GM21447 (cell line): ENCODE measurements around the gene ELOVL6.
"Not testable (repeated sequence)": the region's sequence is repeated elsewhere in the genome, so short reads cannot be mapped to it uniquely, and the experiment has no call there.

Experiments used
- ATAC-seq: cut with Tn5 transposase; IDR thresholded peaks from one replicate; pipeline ENCODE4 v1.9.1; 2021; ENCODE audit not compliant: unreplicated experiment

Gene ELOVL6

DNA sequence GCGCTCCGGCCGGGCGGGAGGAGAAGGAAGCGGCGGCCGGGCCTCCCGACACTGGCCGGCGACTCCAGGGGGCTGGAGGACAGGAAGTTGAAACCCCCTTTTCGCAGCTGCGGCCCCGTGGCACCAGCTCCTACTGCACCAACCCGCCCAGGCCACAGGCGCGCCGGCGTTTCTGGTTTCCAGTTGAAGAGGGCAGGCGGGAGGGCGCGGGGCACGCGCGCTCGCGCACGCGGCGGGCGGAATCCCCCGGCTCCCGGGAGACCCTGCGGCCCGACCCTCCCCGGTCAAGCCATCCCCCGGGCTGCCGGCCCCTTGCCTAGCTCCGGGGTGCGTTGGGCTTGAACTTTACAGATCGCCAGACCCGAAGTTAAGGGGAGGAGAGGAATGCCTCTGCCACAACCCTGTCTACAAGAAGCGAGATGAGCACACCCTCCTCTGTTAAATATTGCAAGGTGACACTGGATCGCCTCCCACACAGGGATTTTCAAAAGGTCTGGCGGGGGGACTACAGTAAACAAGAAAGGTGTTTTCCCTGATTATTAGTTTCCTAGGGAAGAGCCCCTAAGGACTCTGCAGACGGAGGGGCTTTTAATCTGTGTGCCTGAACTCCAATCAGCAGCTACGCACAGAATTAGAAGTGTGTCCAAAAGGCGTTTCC, 1.4 kb downstream of the ELOVL6 start:
- ATAC-seq = peak; percentile 26

DNA sequence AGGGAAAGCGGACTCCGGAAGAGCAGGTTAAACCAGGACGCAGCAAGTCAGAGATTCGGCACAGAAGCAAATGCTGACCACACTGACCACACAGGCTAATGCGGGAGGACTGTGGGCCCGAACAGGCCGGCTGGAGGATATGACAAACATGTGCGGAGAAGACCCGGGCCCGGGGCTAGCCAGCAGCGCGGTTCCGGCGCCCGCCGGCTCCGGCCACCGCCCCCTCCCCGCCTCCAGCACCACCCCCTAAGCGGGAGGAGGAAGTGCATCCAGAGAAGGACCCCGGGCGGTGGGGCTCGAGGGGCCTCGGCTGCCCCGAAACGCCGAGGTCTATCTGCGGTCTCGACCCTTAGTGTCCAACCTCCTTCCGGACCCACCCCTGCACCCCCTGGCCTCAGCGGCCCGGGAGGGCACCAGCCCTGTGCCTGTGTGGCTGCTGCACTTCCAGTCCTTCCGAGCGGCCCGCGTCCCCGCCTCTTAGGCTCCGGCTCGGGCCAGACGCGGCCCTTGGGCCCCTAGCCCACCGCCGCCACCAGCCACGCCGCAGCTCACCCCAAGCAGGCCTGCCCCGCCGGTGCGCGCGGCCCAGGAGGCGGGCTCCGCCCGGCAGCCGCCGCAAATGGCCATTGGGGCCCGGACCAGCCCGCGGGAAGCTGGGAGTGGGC, 2.1 kb downstream of the ELOVL6 start:
- ATAC-seq = peak; percentile 16

DNA sequence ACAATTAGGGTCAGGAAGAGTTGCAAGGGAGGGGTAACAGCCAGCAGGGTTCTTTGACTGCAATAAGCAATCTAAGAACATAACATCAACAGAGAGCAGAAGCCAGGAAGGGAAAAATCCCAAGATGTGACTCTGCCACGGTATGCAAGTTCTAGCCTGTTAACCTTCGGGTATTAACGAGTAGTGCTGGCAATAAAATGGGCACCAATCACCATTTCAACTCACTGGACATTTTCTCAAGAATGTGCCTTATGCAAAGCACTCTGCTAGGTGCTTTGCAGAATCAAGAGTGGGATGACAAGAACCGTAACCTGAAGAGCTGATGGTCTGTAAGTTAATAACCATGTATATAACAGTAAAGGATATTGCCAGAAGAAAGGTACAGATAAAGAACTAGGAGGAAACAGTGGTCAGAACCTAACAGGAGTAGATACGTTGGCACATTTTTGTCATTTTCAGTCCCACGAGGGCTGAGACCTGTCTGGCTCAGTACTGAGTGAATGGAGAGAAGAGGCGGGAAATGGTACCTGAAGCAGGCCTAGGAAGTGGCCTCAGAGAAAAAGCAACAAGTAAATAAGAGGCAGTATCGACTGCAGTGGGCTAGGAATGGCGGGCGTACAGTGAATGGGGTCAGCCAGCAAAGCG, 2.7 kb downstream of the ELOVL6 start:
- no peak for ATAC-seq

DNA sequence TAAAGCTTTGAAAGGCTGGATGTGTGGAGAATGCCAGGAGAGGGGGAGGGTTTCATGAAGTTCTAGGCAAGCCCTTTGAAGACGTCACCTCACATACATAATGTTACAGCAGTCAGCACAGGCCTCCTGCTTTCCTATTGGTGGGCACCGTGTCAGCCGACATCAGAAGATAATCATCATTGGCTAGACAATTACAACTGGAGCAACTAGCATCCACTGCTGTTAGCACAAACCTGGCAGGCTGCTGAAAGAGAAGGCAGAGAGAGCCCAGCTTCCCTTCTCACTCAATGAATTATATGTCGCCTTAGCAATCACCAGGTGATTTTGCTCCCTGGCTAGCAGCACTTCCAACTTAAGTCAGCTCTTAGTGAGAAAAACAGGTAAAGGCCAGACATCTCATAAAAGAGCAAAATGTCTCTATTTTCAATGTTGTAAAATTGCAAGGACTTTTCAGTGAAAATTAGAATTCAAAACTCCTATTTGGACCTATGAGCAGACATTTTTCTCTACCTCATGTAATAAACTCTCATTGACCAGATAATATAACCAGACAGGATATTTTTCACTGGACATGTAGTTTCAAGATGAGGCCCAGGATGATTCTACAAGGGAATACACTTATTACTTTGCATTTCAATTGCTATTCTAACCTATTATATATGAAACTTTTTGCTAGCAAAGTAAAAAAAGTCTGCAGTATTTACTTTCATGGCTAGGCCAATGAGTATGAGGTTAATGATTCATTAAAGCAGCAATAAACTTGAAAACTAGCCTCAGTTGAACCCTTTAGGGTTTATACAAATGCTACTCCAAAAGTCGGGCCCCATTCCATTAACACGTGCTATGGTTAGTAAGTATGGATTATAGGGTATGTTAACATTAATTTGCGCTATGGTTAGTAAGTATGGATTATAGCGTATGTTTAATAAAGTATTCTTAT, 4.3 kb downstream of the ELOVL6 start:
- ATAC-seq = peak; percentile 69

DNA sequence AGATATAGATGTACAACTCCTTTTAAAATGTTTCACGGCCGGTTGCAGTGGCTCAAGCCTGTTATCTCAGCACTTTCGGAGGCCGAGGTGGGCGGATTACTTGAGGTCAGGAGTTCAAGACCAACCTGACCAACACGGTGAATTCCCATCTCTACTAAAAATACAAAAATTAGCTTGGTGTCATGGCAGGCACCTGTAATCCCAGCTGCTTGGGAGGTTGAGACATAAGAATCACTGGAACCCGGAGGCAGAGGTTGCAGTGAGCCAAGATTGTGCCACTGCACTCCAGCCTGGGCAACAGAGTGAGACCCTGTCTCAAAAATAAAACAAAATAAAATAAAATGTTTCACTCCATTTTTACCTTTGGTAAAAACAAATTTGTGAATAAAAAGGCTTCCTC, 5.1 kb downstream of the ELOVL6 start:
- ATAC-seq = not testable (repeated sequence)

DNA sequence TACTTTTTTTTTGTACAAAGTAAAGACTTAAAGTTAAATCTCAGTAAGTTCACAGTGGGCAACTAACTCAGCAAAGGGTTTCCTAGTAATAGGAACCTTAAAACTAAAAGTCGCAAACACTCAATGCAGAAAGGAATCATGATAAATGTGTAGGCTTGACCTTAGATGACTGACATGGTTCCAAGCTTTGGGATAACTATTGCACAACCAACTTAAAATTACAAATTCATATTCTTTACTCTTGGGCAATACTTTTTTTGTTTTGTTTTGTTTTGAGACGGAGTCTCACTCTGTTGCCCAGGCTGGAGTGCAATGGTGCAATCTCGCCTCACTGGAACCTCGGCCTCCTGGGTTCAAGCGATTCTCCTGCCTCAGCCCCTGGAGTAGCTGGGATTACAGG, 8.2 kb downstream of the ELOVL6 start:
- no peak for ATAC-seq

DNA sequence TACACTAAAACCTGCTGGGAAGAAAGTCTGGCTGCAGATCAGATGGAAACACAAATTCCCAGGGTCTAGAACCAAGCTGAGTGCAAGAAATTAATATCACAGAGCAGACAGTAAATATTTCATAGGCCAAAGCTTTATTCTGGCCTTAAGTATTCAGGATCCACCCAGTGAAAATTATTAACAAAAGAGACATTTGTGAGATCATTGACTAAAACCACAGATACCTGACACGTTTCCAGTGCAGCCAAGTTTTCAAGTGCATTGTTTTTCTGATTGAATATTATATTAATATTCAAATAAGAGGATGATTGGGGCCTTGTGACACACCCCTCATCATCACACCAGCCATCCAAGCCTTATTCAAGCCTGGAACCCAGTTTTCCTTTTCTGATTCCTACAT, 10.3 kb downstream of the ELOVL6 start:
- ATAC-seq = peak; percentile 59

DNA sequence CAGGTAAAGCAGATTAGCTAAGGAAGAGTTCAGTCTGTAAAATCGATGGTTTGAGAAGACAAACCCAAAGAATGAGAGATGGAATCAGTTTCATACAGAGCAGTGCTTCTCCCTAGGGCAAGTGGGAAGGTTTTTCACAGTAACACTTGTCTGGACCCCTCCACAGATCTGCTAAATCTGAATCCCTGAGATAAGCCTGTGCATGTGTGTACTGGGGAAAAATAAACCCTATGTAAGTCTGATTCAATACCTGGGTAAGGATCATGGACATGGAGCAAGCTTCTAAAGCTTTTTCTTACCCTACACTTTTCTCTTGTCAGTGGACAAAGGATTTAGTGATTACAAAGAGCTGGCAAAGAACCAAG, 13.6 kb downstream of the ELOVL6 start:
- no peak for ATAC-seq

DNA sequence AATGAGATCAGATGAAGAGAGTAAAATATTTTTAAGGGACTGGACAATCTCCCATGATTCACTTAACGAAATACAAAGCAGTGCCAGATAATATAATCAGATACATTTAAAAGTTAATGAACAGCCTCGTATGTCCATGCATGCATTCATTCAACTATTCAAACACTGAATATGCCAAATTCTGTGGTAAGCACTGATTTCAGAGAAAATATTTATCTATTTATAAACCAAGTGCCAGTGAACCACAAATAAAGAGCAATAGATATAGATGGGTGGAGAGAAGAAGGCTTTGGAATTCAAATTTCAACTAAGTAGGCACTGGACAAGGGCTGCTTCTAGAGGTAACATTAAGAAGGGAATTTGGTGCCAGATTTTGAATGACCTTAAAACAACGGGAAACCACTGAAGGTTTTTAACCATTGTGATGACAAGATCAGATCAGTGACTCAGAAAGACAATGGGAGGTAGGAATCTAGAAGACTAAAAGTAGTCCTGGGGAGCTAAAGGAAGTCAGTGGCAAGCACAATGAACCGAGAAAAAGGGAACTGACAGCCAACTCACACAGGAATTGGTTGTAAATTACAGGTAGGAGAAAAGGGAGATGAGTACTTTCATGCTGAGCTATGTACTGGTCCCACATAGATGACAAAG, 14.2 kb downstream of the ELOVL6 start:
- no peak for ATAC-seq

DNA sequence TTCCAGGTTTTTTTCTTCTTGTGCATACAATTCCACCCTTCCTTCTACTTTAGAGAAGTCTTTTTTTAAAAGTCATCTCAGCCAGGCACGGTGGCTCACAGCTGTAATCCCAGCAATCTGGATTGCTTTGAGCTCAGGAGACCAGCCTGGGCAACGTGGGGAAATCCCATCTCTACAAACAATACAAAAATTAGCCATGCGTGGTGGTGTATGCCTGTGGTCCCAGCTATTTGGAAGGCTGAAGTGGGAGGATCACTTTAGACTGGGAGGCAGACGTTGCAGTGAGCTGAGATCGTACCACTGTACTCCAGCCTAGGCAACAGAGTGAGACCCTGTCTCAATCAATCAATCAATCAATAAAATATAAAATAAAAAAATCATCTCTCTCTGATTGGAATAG, 14.8 kb downstream of the ELOVL6 start:
- ATAC-seq = no peak

DNA sequence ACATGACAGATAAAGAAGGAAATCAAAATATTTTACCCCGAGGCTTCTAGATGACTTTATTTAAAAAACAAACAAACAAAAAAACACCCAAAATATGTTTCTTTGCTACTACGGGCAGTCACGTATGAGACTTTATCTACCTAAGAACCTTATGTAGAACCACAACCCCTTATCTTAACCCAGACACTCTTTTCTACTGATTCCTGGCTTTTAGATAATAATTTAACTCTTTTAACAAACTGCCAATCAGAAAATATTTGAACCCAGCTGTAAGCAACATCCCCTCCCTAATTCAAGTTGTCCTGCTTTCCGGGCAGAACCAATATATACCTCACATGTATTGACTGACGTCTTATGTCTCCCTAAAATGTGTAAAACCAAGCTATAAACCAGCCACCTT, 15.4 kb downstream of the ELOVL6 start:
- no peak for ATAC-seq

DNA sequence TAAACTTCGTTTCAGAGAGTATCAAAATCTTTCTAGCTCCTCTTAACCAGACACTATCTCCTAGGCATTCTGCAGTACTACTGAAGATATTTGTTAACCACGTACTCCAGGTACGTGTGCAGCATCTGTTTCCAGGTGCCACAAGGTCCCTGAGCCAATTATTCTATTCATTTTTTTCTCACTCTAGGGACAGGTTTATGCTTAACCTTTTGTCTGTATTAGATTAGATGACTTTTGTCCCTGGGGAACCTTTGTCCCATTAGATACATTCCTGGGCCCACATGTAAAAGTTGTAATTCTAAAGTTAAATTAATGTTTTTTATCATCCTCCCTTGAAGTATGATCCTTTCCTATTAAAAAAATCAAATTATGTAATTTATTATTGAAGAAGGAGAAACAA, 16.5 kb downstream of the ELOVL6 start:
- ATAC-seq = no peak

DNA sequence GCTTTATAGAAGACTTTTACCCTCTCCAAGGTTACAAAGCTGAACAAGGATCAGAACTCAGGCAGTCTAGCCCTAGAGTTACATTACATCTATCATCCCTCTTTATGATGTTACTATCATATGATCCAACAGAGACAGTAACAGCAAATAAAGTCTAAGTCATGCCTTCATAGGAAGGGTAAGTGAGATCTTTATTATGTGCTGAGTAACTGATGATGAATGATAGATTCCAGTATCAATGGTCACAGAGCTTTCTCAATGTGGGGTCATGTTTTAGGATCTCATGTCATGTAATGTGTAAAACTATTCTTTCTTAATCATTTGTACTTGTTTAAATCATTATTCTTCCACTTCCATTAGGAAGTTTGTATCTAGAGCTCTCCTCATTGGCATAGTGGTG, 22.8 kb downstream of the ELOVL6 start:
- no peak for ATAC-seq

DNA sequence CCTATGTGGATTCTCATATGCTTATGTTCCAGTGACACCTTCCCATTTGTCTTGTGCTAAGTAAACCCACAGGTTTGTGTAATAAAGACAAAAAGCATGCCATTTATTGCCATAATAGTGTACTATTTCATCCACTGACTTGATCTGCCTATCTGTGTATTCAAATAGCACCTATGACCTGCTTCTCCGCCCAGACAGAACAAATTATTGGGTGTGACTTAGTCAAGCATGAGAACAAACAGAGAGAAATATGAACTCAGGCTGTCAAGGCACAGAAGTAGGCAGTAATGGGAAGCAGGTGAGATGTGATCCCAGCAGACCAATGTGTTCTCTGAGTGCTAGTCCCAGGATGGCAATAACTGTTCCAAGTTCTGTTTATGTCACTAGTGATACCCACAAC, 25.4 kb downstream of the ELOVL6 start:
- no peak for ATAC-seq

DNA sequence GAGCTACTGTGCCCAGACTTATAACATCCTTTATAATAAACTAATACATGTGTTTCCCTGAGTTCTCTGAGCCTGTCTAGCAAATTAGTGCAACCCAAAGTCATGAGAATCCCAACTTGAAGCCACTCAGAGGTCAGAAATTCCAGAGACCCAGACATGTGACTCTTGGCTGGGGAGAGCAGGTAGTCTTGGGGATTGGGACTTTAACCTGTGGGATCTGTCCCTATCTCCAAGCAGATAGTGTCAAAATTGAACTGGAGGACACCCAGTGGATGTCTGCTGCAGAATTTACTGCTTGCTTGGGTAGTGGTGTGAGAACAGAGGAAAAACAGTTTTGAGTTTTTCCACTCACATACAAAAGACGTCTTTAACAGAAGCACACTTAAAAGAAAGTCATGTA, 26.4 kb downstream of the ELOVL6 start:
- no peak for ATAC-seq

DNA sequence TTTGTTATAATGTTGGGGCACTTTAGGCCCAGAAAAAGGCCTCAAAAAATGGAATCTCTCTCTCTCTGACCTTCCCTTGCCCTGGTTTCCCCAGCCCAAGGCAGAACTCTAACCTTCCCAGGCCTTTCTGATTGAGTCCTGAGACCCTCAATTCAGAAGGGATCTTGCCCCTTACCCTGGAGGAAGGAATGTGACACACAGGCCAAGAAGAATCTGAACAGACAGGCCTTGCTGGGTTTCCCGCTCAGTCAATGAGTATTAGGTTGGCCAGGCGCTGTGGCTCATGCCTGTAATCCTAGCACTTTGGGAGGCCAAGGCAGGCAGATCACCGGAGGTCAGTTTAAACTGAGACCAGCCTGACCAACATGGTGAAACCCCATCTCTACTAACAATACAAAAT, 27.6 kb downstream of the ELOVL6 start:
- no peak for ATAC-seq

DNA sequence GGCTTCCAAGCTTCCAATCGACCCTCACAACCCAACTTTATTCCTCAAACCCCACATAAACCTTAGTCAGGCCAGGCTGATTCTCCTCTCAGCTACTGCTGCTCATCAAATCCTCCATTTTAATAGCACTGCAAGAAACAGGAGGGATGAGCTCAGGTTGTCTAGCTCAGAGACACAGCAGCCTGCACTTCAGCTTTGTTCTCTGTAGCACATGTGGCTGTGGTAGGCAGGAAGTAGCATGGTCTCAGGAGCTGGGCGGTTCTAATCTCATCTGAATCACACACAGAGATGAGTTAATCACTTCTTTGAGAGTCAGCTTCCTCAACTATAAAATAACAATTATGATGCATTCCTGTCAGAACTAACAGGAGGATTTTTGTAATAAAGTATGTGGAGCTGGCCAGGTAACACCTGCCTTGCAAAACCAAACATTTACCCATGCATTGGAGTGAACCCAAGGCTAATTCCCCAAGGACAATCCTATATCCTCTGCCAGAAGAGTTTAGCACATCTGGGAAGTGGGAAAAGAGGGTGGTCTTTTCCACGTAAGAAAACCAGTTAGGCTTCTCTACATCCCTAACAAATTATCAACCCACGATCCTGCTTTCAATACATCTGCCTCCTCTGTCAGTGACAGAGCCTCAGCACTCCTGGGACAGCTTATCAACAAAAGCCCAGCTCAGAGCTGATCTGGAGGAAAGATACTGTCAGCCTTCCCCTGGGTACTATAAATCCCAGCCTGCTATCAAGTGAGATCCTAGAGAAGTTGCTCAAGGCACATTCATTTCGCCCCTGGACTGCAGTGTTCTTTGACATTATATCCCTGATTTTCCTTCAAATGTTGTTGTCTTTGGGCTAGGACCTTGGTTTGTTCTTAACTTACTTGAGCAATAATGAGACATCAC, 32.8 kb downstream of the ELOVL6 start:
- ATAC-seq = no peak

DNA sequence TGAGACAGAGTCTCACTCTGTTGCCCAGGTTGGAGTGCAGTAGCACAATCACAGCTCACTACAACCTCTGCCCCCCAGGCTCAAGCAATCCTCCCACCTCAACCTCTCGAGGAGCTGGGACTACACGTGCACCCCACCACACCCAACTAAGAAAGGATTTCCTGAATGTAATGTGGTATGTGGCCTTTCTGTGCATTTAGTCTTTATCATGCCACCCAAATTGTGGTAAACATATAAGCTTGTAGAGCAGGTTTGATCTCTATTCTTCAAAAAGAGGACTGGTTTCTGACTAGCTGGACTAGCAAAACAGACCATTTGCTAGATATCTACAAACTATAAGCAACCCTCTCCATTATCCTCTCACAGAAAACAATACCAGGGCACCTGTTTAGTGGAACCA, 33.6 kb downstream of the ELOVL6 start:
- no peak for ATAC-seq

DNA sequence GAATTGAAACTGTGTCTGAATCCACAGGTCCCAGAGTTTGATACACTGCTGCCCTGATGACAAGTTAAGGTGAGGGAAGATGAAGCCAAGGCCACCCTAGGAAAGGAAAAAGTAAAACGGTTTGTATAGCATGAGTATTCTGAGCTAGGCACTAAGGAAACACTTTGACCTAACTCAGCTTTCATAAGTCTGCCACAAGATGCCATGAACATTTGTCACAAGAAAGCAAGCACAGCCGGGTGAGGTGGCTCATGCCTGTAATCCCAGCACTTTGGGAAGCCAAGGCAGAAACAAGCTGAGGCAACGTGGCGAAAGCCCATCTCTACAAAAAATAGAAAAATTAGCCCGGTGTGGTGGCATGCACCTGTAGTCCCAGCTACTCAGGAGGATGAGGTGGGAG, 34.2 kb downstream of the ELOVL6 start:
- ATAC-seq = no peak
